ENCODE results near the gene SGIP1. TPM values are rescaled to one million over a fixed set of nuclear protein-coding genes. Genes with fewer than 3 reads are reported as not detected.
"Not testable (repeated sequence)": the region's sequence is repeated elsewhere in the genome, so short reads cannot be mapped to it uniquely, and the experiment has no call there.

SGIP1 gene
- total and polyA plus RNA-seq, 7 donors: under 0.01 to 14.1 (median 7.3) TPM; not detected in 1

- intact Hi-C loops (cut with DNase I): no loop called here
- Histone ChIP-seq H3K4me3 (no peak overlapping the region), H3K27me3 (no peaks in the 10 kb centered on the region), H3K4me1 (no peaks in the 10 kb centered on the region), H3K36me3 (no peaks in the 10 kb centered on the region), H3K27ac (no peak overlapping the region), H3K9me3 (peaks cover 0 to 6% (median 0%) of the 10 kb centered on the region in 4 donors)
- TF ChIP-seq EP300 (IDR thresholded peaks at IDR 0.05) (no peak), POLR2AphosphoS5 (IDR thresholded peaks at IDR 0.05) (no peak), POLR2A (IDR thresholded peaks at IDR 0.05) (no peak), CTCF (IDR thresholded peaks at IDR 0.05) (no peak)
- 95 to 96% methylated on average over 3 of the region's 3 CpGs for WGBS, 2 donors
- no peak for DNase-seq
Observed at GRCh38 chr1:66775646-66776045, 241.7 kb downstream of the SGIP1 start.

GRCh38 chr1:66777831-66778230 lies 243.9 kb downstream of the SGIP1 start:
- intact Hi-C loops (cut with DNase I): no loop called here
- Histone ChIP-seq H3K27ac (no peak overlapping the region), H3K36me3 (no peaks in the 10 kb centered on the region), H3K9me3 (peaks cover 0 to 6% (median 0%) of the 10 kb centered on the region in 4 donors), H3K4me1 (no peaks in the 10 kb centered on the region), H3K27me3 (no peaks in the 10 kb centered on the region), H3K4me3 (no peak overlapping the region)
- WGBS, 2 donors: 84% methylated on average over 3 of the region's 3 CpGs
- DNase-seq: no peak
- TF ChIP-seq POLR2A (IDR thresholded peaks at IDR 0.05) (no peak), EP300 (IDR thresholded peaks at IDR 0.05) (no peak), POLR2AphosphoS5 (IDR thresholded peaks at IDR 0.05) (no peak), CTCF (IDR thresholded peaks at IDR 0.05) (no peak)

- intact Hi-C loops (cut with DNase I): no loop called here
- Histone ChIP-seq H3K27me3 (no peaks in the 10 kb centered on the region), H3K36me3 (no peaks in the 10 kb centered on the region), H3K27ac (no peak overlapping the region), H3K9me3 (peaks cover 0 to 6% (median 0%) of the 10 kb centered on the region in 4 donors), H3K4me3 (no peak overlapping the region), H3K4me1 (no peaks in the 10 kb centered on the region)
- DNase-seq: no peak
- TF ChIP-seq EP300 (IDR thresholded peaks at IDR 0.05) (no peak), POLR2AphosphoS5 (IDR thresholded peaks at IDR 0.05) (no peak), CTCF (IDR thresholded peaks at IDR 0.05) (no peak), POLR2A (IDR thresholded peaks at IDR 0.05) (no peak)
- WGBS, 2 donors: 77 to 79% methylated on average over 4 of the region's 4 CpGs
Observed at GRCh38 chr1:66778266-66778665, 244.3 kb downstream of the SGIP1 start.

GRCh38 chr1:66778969-66779368 lies 245.0 kb downstream of the SGIP1 start:
- no peaks in the 10 kb centered on the region for H3K36me3 ChIP-seq
- no peak overlapping the region for H3K4me3 ChIP-seq
- H3K9me3 ChIP-seq: peaks cover 0 to 6% (median 0%) of the 10 kb centered on the region in 4 donors
- no peak for TF ChIP-seq EP300 (IDR thresholded peaks at IDR 0.05)
- TF ChIP-seq CTCF (IDR thresholded peaks at IDR 0.05): no peak
- H3K4me1 ChIP-seq: no peaks in the 10 kb centered on the region
- no peaks in the 10 kb centered on the region for H3K27me3 ChIP-seq
- WGBS, 2 donors: 77 to 87% methylated on average over 4 of the region's 4 CpGs
- intact Hi-C loops (cut with DNase I): no loop called here
- no peak overlapping the region for H3K27ac ChIP-seq
- no peak for DNase-seq

- Histone ChIP-seq H3K36me3 (no peaks in the 10 kb centered on the region), H3K27me3 (no peaks in the 10 kb centered on the region), H3K9me3 (peaks cover 0 to 6% (median 0%) of the 10 kb centered on the region in 4 donors), H3K27ac (no peak overlapping the region), H3K4me3 (no peak overlapping the region), H3K4me1 (no peaks in the 10 kb centered on the region)
- no peak for TF ChIP-seq EP300 (IDR thresholded peaks at IDR 0.05)
- WGBS, 2 donors: 83 to 84% methylated on average over 2 of the region's 2 CpGs
- DNase-seq: no peak
- intact Hi-C loops (cut with DNase I): no loop called here
Observed at GRCh38 chr1:66779475-66780078, 245.6 kb downstream of the SGIP1 start.

GRCh38 chr1:66785800-66786199 lies 251.8 kb downstream of the SGIP1 start:
- H3K27ac ChIP-seq; H3K4me3 ChIP-seq; intact Hi-C loops (cut with DNase I); H3K36me3 ChIP-seq; H3K9me3 ChIP-seq; DNase-seq; H3K4me1 ChIP-seq; H3K27me3 ChIP-seq: not testable (repeated sequence)
- 83 to 100% methylated on average over 1 of the region's 2 CpGs for WGBS, 2 donors

All from sigmoid colon (tissue), 7 donors.